ENCODE measurements around the gene MN1.

MN1 gene

DNA sequence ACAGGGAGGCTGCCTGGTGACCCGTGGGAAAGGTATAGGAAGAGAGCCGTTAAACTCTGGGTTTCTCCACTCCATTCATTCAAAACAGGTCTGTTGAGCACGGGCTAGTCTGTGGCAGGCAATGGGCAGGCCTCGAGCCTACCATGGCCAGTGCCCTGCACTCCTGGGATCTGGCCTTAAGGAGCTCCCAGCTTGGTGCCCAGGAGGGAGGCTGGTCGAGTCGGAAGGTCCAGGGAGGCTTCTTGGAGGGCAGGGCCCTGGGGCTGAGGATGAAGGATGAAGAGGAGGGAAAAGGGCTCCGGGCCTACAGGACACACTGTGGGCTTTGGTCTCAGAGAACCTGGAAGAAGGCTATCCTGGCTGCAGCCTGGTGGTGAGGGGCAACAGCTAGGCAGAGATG is 41.9 kb upstream of the MN1 start:
- Histone ChIP-seq H3K9me3 (ENCODE audit: low read depth, low read length) (no peaks in the 10 kb centered on the region), H3K9ac (ENCODE audit: insufficient read length) (no peak overlapping the region), H3K36me3 (ENCODE audit: insufficient read depth, low read length) (peaks cover 16% of the 10 kb centered on the region), H3K27ac (peak overlapping the region; percentile 86), H3K4me3 (peak overlapping the region; percentile 65)
- DNase-seq (ENCODE audit: low read depth, low spot score), result no peak
- TF ChIP-seq EZH2 (IDR thresholded peaks at IDR 0.05) (no peak), POLR2AphosphoS5 (IDR thresholded peaks at IDR 0.05; ENCODE audit: borderline replicate concordance, low read depth, low read length) (no peak), FOXP2 (optimal IDR thresholded peaks at IDR 0.05; ENCODE audit: control extremely low read depth, extremely low read length, insufficient read depth) (no peak)

DNA sequence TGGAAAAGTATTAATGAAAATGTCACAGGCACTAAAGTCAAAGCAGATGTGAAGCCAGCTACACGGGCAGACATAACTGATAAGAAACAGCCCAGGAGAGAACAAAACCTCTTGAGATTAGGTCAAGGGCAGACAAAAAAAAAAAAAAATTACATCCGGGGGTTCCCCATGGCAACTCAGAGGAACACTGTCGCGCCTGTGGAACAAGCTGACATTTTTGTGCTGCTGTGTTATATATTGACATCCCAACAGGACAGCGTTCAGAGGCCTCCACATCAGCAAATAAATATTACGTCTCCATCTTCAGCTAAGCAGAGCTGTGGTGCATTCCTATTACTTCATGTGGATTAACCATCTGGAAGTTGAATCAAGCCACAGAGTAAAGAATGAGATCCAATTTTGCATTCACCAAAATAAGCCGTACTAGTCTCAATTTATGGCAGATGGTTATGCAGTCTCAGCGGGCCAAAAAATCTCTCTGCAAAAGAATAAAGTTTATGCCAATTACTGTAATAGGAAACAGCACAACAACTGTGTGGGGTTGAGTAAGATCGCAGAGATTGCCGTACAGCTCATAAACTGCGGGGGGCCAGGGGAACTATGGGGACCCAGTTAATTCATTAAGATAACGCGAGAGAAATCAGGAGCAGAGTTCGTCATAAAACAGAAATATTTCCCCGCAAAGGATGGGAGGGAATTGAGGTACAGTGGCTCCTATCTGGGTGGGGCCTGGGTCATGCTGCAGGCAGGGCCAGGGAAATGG is 41.3 kb upstream of the MN1 start:
- Histone ChIP-seq H3K9ac (ENCODE audit: insufficient read length) (peak overlapping the region; percentile 42), H3K9me3 (ENCODE audit: low read depth, low read length) (no peaks in the 10 kb centered on the region), H3K4me3 (peak overlapping the region; percentile 65), H3K36me3 (ENCODE audit: insufficient read depth, low read length) (peaks cover 10% of the 10 kb centered on the region), H3K27ac (peak overlapping the region; percentile 86)
- peak; percentile 91 for DNase-seq (ENCODE audit: low read depth, low spot score)
- TF ChIP-seq EZH2 (IDR thresholded peaks at IDR 0.05) (no peak), POLR2AphosphoS5 (IDR thresholded peaks at IDR 0.05; ENCODE audit: borderline replicate concordance, low read depth, low read length) (peak; percentile 57; the same call in 1 of the 2 replicates), FOXP2 (optimal IDR thresholded peaks at IDR 0.05; ENCODE audit: control extremely low read depth, extremely low read length, insufficient read depth) (peak; percentile 95)

GRCh38 chr22:27842201-27842600 is 40.6 kb upstream of the MN1 start:
- no peak for DNase-seq (ENCODE audit: low read depth, low spot score)
- H3K9ac ChIP-seq (ENCODE audit: insufficient read length), result peak overlapping the region; percentile 42
- peak overlapping the region; percentile 86 for H3K27ac ChIP-seq
- no peaks in the 10 kb centered on the region for H3K9me3 ChIP-seq (ENCODE audit: low read depth, low read length)
- peak overlapping the region; percentile 65 for H3K4me3 ChIP-seq
- peaks cover 7% of the 10 kb centered on the region for H3K36me3 ChIP-seq (ENCODE audit: insufficient read depth, low read length)
- TF ChIP-seq EZH2 (IDR thresholded peaks at IDR 0.05) (no peak), FOXP2 (optimal IDR thresholded peaks at IDR 0.05; ENCODE audit: control extremely low read depth, extremely low read length, insufficient read depth) (no peak), POLR2AphosphoS5 (IDR thresholded peaks at IDR 0.05; ENCODE audit: borderline replicate concordance, low read depth, low read length) (no peak)

DNA sequence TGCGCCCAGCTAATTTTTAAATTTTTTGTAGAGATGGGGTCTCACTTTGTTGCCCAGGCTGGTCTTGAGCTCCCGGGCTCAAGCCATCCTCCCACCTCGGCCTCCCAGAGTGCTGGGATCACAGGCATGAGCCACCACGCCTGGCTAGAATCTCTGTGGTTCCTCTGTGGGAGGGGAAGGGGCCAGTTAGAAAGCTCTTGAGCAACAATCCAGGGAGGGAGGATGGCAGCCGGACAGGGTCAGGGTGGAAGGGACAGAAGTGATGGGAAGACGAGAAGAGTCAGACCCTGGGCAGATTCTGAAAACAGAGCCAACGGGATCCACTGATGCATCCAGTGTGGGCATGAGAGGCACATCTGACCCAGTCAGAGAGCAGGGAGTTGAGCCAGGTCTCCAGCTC is 38.9 kb upstream of the MN1 start:
- TF ChIP-seq FOXP2 (optimal IDR thresholded peaks at IDR 0.05; ENCODE audit: control extremely low read depth, extremely low read length, insufficient read depth) (no peak), EZH2 (IDR thresholded peaks at IDR 0.05) (no peak), POLR2AphosphoS5 (IDR thresholded peaks at IDR 0.05; ENCODE audit: borderline replicate concordance, low read depth, low read length) (no peak)
- Histone ChIP-seq H3K27ac (no peak overlapping the region), H3K9me3 (ENCODE audit: low read depth, low read length) (no peaks in the 10 kb centered on the region), H3K9ac (ENCODE audit: insufficient read length) (no peak overlapping the region), H3K4me3 (no peak overlapping the region), H3K36me3 (ENCODE audit: insufficient read depth, low read length) (no peaks in the 10 kb centered on the region)
- no peak for DNase-seq (ENCODE audit: low read depth, low spot score)

- DNase-seq (ENCODE audit: low read depth, low spot score), result no peak
Measured at GRCh38 chr22:27839057-27839660, 37.6 kb upstream of the MN1 start.

DNA sequence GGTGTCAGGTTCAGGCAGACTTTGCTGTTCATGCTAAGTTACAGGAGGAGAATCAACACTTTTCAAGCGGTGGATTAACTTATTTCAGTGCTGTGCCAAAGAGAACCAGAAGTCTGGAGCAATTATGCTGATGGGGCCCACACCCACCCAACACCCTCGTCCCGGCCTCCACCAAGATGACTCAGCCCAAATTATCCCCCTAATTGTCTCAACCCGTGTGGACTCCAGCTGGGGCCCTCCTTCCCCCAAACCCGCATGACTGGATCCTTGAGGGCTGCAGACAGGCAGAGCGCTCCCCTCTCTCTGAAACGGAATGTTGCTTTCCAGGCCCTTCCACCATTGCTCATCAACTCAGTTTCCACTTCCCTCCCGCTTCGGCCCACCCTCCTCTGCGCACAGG is 34.6 kb upstream of the MN1 start:
- Histone ChIP-seq H3K4me3 (no peak overlapping the region), H3K36me3 (ENCODE audit: insufficient read depth, low read length) (no peaks in the 10 kb centered on the region), H3K9me3 (ENCODE audit: low read depth, low read length) (no peaks in the 10 kb centered on the region), H3K27ac (peak overlapping the region; percentile 11; the same call in 1 of the 2 replicates), H3K9ac (ENCODE audit: insufficient read length) (peak overlapping the region; percentile 3)
- TF ChIP-seq FOXP2 (optimal IDR thresholded peaks at IDR 0.05; ENCODE audit: control extremely low read depth, extremely low read length, insufficient read depth), result no peak
- no peak for TF ChIP-seq POLR2AphosphoS5 (IDR thresholded peaks at IDR 0.05; ENCODE audit: borderline replicate concordance, low read depth, low read length)
- no peak for TF ChIP-seq EZH2 (IDR thresholded peaks at IDR 0.05)
- DNase-seq (ENCODE audit: low read depth, low spot score), result no peak

More at GRCh38 chr22:27839057-27839660, 37.6 kb upstream of the MN1 start:
- Histone ChIP-seq H3K9ac (ENCODE audit: insufficient read length) (no peak overlapping the region), H3K4me3 (no peak overlapping the region), H3K9me3 (ENCODE audit: low read depth, low read length) (no peaks in the 10 kb centered on the region), H3K36me3 (ENCODE audit: insufficient read depth, low read length) (no peaks in the 10 kb centered on the region), H3K27ac (no peak overlapping the region)
- TF ChIP-seq POLR2AphosphoS5 (IDR thresholded peaks at IDR 0.05; ENCODE audit: borderline replicate concordance, low read depth, low read length) (no peak), EZH2 (IDR thresholded peaks at IDR 0.05) (no peak), FOXP2 (optimal IDR thresholded peaks at IDR 0.05; ENCODE audit: control extremely low read depth, extremely low read length, insufficient read depth) (no peak)

DNA sequence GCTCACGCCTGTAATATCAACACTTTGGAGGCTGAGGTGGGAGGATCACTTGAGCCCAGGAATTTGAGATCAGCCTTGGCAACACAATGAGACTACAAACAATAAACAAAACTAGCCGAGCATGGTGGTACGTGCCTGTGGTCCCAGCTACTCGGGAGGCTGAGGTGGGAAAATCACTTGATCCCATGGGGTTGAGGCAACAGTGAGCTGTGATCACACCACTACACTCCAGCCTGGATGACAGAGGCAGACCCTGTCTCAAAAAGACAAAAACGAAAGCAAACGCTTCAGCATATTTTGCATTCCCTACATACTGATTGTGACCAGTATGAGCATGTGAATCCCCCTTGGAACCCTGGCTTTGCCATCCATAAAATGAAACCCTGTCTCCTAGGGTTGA is 33.9 kb upstream of the MN1 start:
- Histone ChIP-seq H3K36me3 (ENCODE audit: insufficient read depth, low read length) (no peaks in the 10 kb centered on the region), H3K9ac (ENCODE audit: insufficient read length) (no peak overlapping the region), H3K27ac (peak overlapping the region; percentile 11; the same call in 1 of the 2 replicates), H3K4me3 (no peak overlapping the region), H3K9me3 (ENCODE audit: low read depth, low read length) (no peaks in the 10 kb centered on the region)
- no peak for DNase-seq (ENCODE audit: low read depth, low spot score)
- no peak for TF ChIP-seq FOXP2 (optimal IDR thresholded peaks at IDR 0.05; ENCODE audit: control extremely low read depth, extremely low read length, insufficient read depth)
- TF ChIP-seq POLR2AphosphoS5 (IDR thresholded peaks at IDR 0.05; ENCODE audit: borderline replicate concordance, low read depth, low read length), result no peak
- TF ChIP-seq EZH2 (IDR thresholded peaks at IDR 0.05), result no peak

GRCh38 chr22:27834364-27835185 is 33.0 kb upstream of the MN1 start:
- Histone ChIP-seq H3K4me3 (no peak overlapping the region), H3K9ac (ENCODE audit: insufficient read length) (no peak overlapping the region), H3K27ac (no peak overlapping the region), H3K36me3 (ENCODE audit: insufficient read depth, low read length) (no peaks in the 10 kb centered on the region), H3K9me3 (ENCODE audit: low read depth, low read length) (no peaks in the 10 kb centered on the region)
- no peak for DNase-seq (ENCODE audit: low read depth, low spot score)
- TF ChIP-seq POLR2AphosphoS5 (IDR thresholded peaks at IDR 0.05; ENCODE audit: borderline replicate concordance, low read depth, low read length), result no peak
- TF ChIP-seq FOXP2 (optimal IDR thresholded peaks at IDR 0.05; ENCODE audit: control extremely low read depth, extremely low read length, insufficient read depth), result no peak
